Endothelial cell of umbilical vein (primary cell): Measurements from ENCODE around the gene ATOSA.

ENCODE experiments used
- CTCF ChIP-seq, 2 donors: IDR thresholded peaks; 1 replicate in 1 of 2; 2 replicates in 1 of 2; pipeline ENCODE4 v1.5.1; 2011; ENCODE audit warnings: low read length in 2 of 2, mild to moderate bottlenecking in 2 of 2, moderate library complexity in 2 of 2, control low read depth in 1 of 2, inconsistent platforms in 1 of 2, low read depth in 1 of 2; ENCODE audit not compliant: insufficient read depth in 1 of 2; ENCODE audit errors: extremely low read depth in 1 of 2
- EZH2 ChIP-seq: IDR thresholded peaks from 2 replicates; pipeline ENCODE4 v1.6.1; 2012; ENCODE audit warnings: borderline replicate concordance, low read depth, mild to moderate bottlenecking, moderate library complexity, low read length, inconsistent platforms; ENCODE audit not compliant: severe bottlenecking
- GATA2 ChIP-seq: IDR thresholded peaks from 2 replicates; pipeline ENCODE4 v1.7.0; 2011; ENCODE audit warnings: low read depth, mild to moderate bottlenecking, moderate library complexity, mixed read lengths, low read length; ENCODE audit not compliant: insufficient read length, insufficient read depth
- JUN ChIP-seq: IDR thresholded peaks from 2 replicates; pipeline ENCODE4 v1.6.1; 2011; ENCODE audit warnings: borderline replicate concordance, low read depth; ENCODE audit not compliant: insufficient read length, insufficient read depth
- POLR2A ChIP-seq: IDR thresholded peaks from 2 replicates; pipeline ENCODE4 v1.6.1; 2012; ENCODE audit warnings: low read depth, mild to moderate bottlenecking, control low read depth, low read length
- TF ChIP-seq, protein P1 (sequence below): IDR thresholded peaks from 2 replicates; pipeline ENCODE4 v1.6.1; 2011; ENCODE audit not compliant: insufficient read depth, insufficient read length

- TF ChIP-seq CTCF (IDR thresholded peaks at IDR 0.05; ENCODE audit: extremely low read depth in 1 of 2, insufficient read depth in 1 of 2, low read depth in 1 of 2, low read length in 2 of 2) (no peak), POLR2A (no peak), EZH2 (no peak), GATA2 (no peak), JUN (no peak)
- TF ChIP-seq, protein P1, sequence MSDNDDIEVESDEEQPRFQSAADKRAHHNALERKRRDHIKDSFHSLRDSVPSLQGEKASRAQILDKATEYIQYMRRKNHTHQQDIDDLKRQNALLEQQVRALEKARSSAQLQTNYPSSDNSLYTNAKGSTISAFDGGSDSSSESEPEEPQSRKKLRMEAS, result no peak
Observed at GRCh38 chr15:52645916-52646315, 33.3 kb downstream of the ATOSA start.
